H9 (cell line): ENCODE data around the gene MS4A14. TPM values are rescaled to one million over a fixed set of nuclear protein-coding genes. Genes with fewer than 3 reads are reported as not detected.

ENCODE experiments used
- DNase-seq: peaks from one replicate; pipeline ENCODE4 v3.0.0-alpha.2; 2017
- H2AFZ ChIP-seq: one replicate; pipeline ENCODE4 v1.6.1; 2013; ENCODE audit warnings: mild to moderate bottlenecking, low read length, control low read depth, moderate library complexity
- H2AK5ac ChIP-seq: 2 replicates; pipeline ENCODE4 v1.6.1; 2013; ENCODE audit warnings: low read length, control low read depth, mixed read lengths; ENCODE audit not compliant: insufficient read length
- H2BK120ac ChIP-seq: one replicate; pipeline ENCODE4 v1.6.1; 2013; ENCODE audit warnings: low read depth, mild to moderate bottlenecking, low read length, control low read depth, inconsistent platforms; ENCODE audit not compliant: poor library complexity, severe bottlenecking
- H2BK12ac ChIP-seq: 2 replicates; pipeline ENCODE4 v1.6.1; 2013; ENCODE audit warnings: low read length, control low read depth, mixed read lengths, low read depth; ENCODE audit not compliant: insufficient read length
- H2BK15ac ChIP-seq: 2 replicates; pipeline ENCODE4 v1.6.1; 2013; ENCODE audit warnings: low read depth, low read length, control low read depth
- H2BK20ac ChIP-seq: one replicate; pipeline ENCODE4 v1.6.1; 2013; ENCODE audit warnings: low read depth, mild to moderate bottlenecking, low read length, control low read depth, inconsistent platforms; ENCODE audit not compliant: poor library complexity, severe bottlenecking
- H2BK5ac ChIP-seq: 2 replicates; pipeline ENCODE4 v1.6.1; 2013; ENCODE audit warnings: low read length, control low read depth, mixed read lengths; ENCODE audit not compliant: insufficient read length
- H3K14ac ChIP-seq: 2 replicates; pipeline ENCODE4 v1.6.1; 2013; ENCODE audit warnings: low read length, control low read depth; ENCODE audit not compliant: insufficient read depth
- H3K18ac ChIP-seq: 2 replicates; pipeline ENCODE4 v1.6.1; 2013; ENCODE audit warnings: low read depth, mild to moderate bottlenecking, mixed read lengths, low read length, control low read depth; ENCODE audit not compliant: insufficient read length
- H3K23ac ChIP-seq: 2 replicates; pipeline ENCODE4 v1.6.1; 2013; ENCODE audit warnings: low read length, control low read depth, mixed read lengths, low read depth; ENCODE audit not compliant: insufficient read length
- H3K23me2 ChIP-seq: 2 replicates; pipeline ENCODE4 v1.6.1; 2013; ENCODE audit warnings: low read depth, mild to moderate bottlenecking, mixed read lengths, low read length, control low read depth; ENCODE audit not compliant: insufficient read length, poor library complexity, severe bottlenecking
- H3K27ac ChIP-seq: 2 replicates; pipeline ENCODE4 v1.5.1; 2013; ENCODE audit warnings: low read length, control low read depth, mixed read lengths, low read depth; ENCODE audit not compliant: insufficient read length
- H3K27me3 ChIP-seq: 2 replicates; pipeline ENCODE4 v1.6.1; 2013; ENCODE audit warnings: low read length, control low read depth, inconsistent platforms; ENCODE audit not compliant: insufficient read depth
- H3K4ac ChIP-seq: 2 replicates; pipeline ENCODE4 v1.6.1; 2013; ENCODE audit warnings: low read depth, mild to moderate bottlenecking, control low read depth, inconsistent platforms, low read length, moderate library complexity
- H3K4me1 ChIP-seq: 2 replicates; pipeline ENCODE4 v1.6.1; 2013; ENCODE audit warnings: low read length, control low read depth, inconsistent platforms; ENCODE audit not compliant: insufficient read depth
- H3K4me2 ChIP-seq: 2 replicates; pipeline ENCODE4 v1.6.1; 2013; ENCODE audit warnings: low read length, control low read depth, mixed read lengths; ENCODE audit not compliant: insufficient read length, insufficient read depth
- H3K56ac ChIP-seq: 2 replicates; pipeline ENCODE4 v1.6.1; 2013; ENCODE audit warnings: low read depth, mild to moderate bottlenecking, mixed read lengths, low read length, control low read depth; ENCODE audit not compliant: insufficient read length
- H3K79me1 ChIP-seq: 2 replicates; pipeline ENCODE4 v1.6.1; 2013; ENCODE audit warnings: low read depth, mild to moderate bottlenecking, moderate library complexity, low read length, control low read depth, inconsistent platforms; ENCODE audit not compliant: insufficient read depth, poor library complexity, severe bottlenecking
- H3K79me2 ChIP-seq: 2 replicates; pipeline ENCODE4 v1.6.1; 2013; ENCODE audit warnings: low read length, control low read depth, inconsistent platforms; ENCODE audit not compliant: insufficient read depth
- H3K9ac ChIP-seq: 2 replicates; pipeline ENCODE4 v1.6.1; 2013; ENCODE audit warnings: low read length, control low read depth, mixed read lengths; ENCODE audit not compliant: insufficient read length; ENCODE audit errors: extremely low read depth
- H3K9me3 ChIP-seq: one replicate; pipeline ENCODE4 v1.6.1; 2013; ENCODE audit warnings: low read depth, low read length, inconsistent platforms; ENCODE audit not compliant: control insufficient read depth
- H3T11ph ChIP-seq: one replicate; pipeline ENCODE4 v1.6.1; 2013; ENCODE audit warnings: mild to moderate bottlenecking, low read length, control low read depth, inconsistent platforms
- H4K20me1 ChIP-seq: one replicate; pipeline ENCODE4 v1.6.1; 2013; ENCODE audit not compliant: control insufficient read depth, insufficient read length, insufficient read depth
- H4K5ac ChIP-seq: 2 replicates; pipeline ENCODE4 v1.6.1; 2013; ENCODE audit warnings: low read depth, mild to moderate bottlenecking, mixed read lengths, low read length, control low read depth; ENCODE audit not compliant: insufficient read length
- H4K8ac ChIP-seq: replicated peaks from 2 replicates; pipeline ENCODE4 v1.6.1; 2013; ENCODE audit warnings: low read length, control low read depth, mixed read lengths, low read depth; ENCODE audit not compliant: insufficient read length
- H4K91ac ChIP-seq: 2 replicates; pipeline ENCODE4 v1.6.1; 2013; ENCODE audit warnings: low read depth, mild to moderate bottlenecking, moderate library complexity, mixed read lengths, low read length, control low read depth; ENCODE audit not compliant: insufficient read length
- H3K27ac Mint-ChIP-seq, 3 experiments: 2 replicates in 2 of 3; 3 replicates in 1 of 3; pipeline ENCODE4 v1.8.0; 2020 to 2021; ENCODE audit warnings: mixed read lengths in 3 of 3, mild to moderate bottlenecking in 1 of 3, moderate library complexity in 1 of 3
- H3K27me3 Mint-ChIP-seq: 2 replicates; pipeline ENCODE4 v1.8.0; 2021; ENCODE audit warnings: low read depth, mild to moderate bottlenecking, moderate library complexity, mixed read lengths
- H3K36me3 Mint-ChIP-seq, 3 experiments: 2 replicates in 2 of 3; 3 replicates in 1 of 3; pipeline ENCODE4 v1.8.0; 2020 to 2021; ENCODE audit warnings: low read depth in 3 of 3, mixed read lengths in 3 of 3; ENCODE audit not compliant: insufficient read depth in 1 of 3
- H3K4me1 Mint-ChIP-seq, 2 experiments: 2 replicates each; pipeline ENCODE4 v1.8.0; 2020; ENCODE audit warnings: mixed read lengths in 2 of 2
- H3K4me3 Mint-ChIP-seq, 2 experiments: 2 replicates in 1 of 2; 3 replicates in 1 of 2; pipeline ENCODE4 v1.8.0; 2020 to 2021; ENCODE audit warnings: mild to moderate bottlenecking in 2 of 2, mixed read lengths in 2 of 2, moderate library complexity in 1 of 2
- H3K9me3 Mint-ChIP-seq, 2 experiments: 2 replicates in 1 of 2; 3 replicates in 1 of 2; pipeline ENCODE4 v1.8.0; 2020; ENCODE audit warnings: mild to moderate bottlenecking in 2 of 2, mixed read lengths in 2 of 2, moderate library complexity in 1 of 2
- CTCF ChIP-seq: fragments of 200-600 bp; sonication (generic); conservative IDR thresholded peaks from 3 replicates; pipeline ENCODE4 v1.8.0; 2021; ENCODE audit warnings: antibody characterized with exemption, mild to moderate bottlenecking
- WGBS: extraction: QIAGEN DNeasy Blood & Tissue Kit; methylation state at CpG from one replicate; pipeline ENCODE4 v1.1.7; 2013; ENCODE audit warnings: missing lambda C conversion rate, low lambda C conversion rate, mixed read lengths; ENCODE audit not compliant: insufficient read length; ENCODE audit errors: extremely low coverage; 5-methylcytosine and 5-hydroxymethylcytosine counted together
- total RNA-seq: library from RNA; stranded (reverse); gene quantifications from 2 replicates; pipeline ENCODE4 v1.2.1, GENCODE V29; 2021

The MS4A14 gene
- total RNA-seq, 1 experiment from 2014 or later = not detected

- H2BK20ac ChIP-seq = no peak overlapping the region
- peaks cover 4 to 5% of the 10 kb centered on the region in 2 experiments; a peak in 2 of 5 replicates for H3K9me3 Mint-ChIP-seq
- no peak overlapping the region for H3K4ac ChIP-seq
- no peak overlapping the region for H2BK15ac ChIP-seq
- H3K9ac ChIP-seq = no peak overlapping the region
- no peak overlapping the region for H3K18ac ChIP-seq
- no peak overlapping the region for H3K14ac ChIP-seq
- H3K23ac ChIP-seq = no peak overlapping the region
- no peak overlapping the region for H3K4me2 ChIP-seq
- no peak overlapping the region for H3T11ph ChIP-seq
- TF ChIP-seq CTCF = no peak
- no peak overlapping the region for H2BK5ac ChIP-seq
- no CpG with 5 or more reads among the region's 1 CpG for WGBS
- H3K23me2 ChIP-seq = no peaks in the 10 kb centered on the region
- no peaks in the 10 kb centered on the region for H3K4me1 ChIP-seq
- H3K4me1 Mint-ChIP-seq = no peaks in the 10 kb centered on the region
- H3K56ac ChIP-seq = no peak overlapping the region
- no peaks in the 10 kb centered on the region; a peak in 1 of 7 replicates for H3K36me3 Mint-ChIP-seq
- H4K5ac ChIP-seq = no peak overlapping the region
- no peak overlapping the region for H2BK120ac ChIP-seq
- H3K79me2 ChIP-seq = no peaks in the 10 kb centered on the region
- H3K27ac Mint-ChIP-seq = no peak overlapping the region
- no peak overlapping the region for H4K8ac ChIP-seq
- H2AK5ac ChIP-seq = no peak overlapping the region
- no peak for DNase-seq
- H3K4me3 Mint-ChIP-seq = no peak overlapping the region
- no peak overlapping the region for H2AFZ ChIP-seq
- H4K20me1 ChIP-seq = no peaks in the 10 kb centered on the region
- no peaks in the 10 kb centered on the region; the same call in 1 of the 2 replicates for H3K27me3 Mint-ChIP-seq
- H3K27ac ChIP-seq = no peak overlapping the region
- H3K9me3 ChIP-seq = no peaks in the 10 kb centered on the region
- no peaks in the 10 kb centered on the region for H3K27me3 ChIP-seq
- no peak overlapping the region for H2BK12ac ChIP-seq
- no peak overlapping the region for H4K91ac ChIP-seq
- H3K79me1 ChIP-seq = no peaks in the 10 kb centered on the region
Observed at GRCh38 chr11:60422609-60423008, 26.4 kb downstream of the MS4A14 start.
